CD4-positive, alpha-beta T cell treated with Interleukin-6 at 100 ng/mL for 8 hours (primary cell): ENCODE measurements around the gene VWF.
"Not testable (repeated sequence)": the region's sequence is repeated elsewhere in the genome, so short reads cannot be mapped to it uniquely, and the experiment has no call there.

Source experiments
- DNase-seq: peaks from one replicate; pipeline ENCODE4 v3.0.0-alpha.2; 2020; ENCODE audit warnings: mixed read lengths, low spot score

Gene VWF

DNA sequence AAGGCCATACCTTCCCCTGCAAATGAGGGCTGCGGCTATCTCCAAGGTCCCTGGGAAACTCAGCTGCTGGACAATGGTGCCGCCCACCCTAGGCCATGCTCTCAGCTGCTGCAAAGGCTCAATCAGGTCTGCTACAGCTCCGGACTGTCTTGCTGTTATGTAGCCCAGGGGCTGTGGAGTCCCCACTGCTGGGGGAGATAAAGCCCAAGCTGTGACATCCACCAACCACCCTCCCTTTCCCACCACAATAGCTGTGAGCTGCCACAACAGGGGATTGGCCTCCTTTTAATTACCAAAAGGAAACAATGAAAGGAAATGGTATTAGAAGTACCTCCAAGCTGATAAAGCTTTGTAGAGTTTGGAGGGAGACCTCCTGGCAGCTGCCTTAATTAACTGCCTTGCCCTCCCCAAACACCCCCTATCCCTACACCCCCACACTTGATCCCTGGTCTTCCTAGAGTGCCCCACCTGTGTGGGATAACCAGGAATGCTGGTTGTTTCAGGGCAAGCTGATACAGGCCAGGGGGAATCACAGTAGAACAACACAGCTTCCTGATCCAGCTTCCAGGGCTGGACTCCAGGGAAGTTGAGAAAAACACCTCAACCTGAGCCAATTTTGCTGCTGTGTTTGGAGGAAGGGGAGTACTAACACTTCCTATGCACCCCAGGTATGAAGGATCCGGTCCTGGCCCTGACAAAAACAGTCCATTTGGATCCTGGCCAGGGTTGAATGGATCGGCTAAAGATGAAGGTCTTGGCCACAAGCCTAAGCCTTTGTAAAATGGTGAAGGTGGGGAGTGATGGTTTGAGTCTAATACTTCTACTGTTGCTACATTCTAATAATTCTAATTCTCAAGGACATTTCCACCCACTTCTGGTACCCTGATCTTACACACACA is at the start of gene VWF:
VWF (minus strand) TSS at position 260 of the 899 bp plus-strand sequence. CDS start 1,474 bp downstream, outside the sequence.
- no peak for DNase-seq

DNA sequence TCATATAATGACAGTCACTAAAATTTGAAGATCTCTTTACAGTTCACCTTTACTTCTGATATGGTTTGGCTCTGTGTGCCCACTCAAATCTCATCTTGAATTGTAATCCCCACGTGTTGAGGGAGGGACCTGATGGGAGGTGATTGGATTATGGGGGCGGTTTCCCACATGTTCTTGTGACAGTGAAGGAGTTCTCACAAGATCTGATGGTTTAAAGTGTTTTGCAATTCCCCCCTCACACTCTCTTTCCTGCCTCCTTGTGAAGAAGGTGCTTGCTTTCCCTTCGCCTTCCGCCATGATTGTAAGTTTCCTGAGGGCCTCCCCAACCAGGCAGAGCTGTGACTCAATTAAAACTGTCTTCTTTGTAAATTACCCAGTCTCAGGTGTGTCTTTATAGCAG is 48.4 kb upstream of the VWF start:
- DNase-seq: no peak

DNA sequence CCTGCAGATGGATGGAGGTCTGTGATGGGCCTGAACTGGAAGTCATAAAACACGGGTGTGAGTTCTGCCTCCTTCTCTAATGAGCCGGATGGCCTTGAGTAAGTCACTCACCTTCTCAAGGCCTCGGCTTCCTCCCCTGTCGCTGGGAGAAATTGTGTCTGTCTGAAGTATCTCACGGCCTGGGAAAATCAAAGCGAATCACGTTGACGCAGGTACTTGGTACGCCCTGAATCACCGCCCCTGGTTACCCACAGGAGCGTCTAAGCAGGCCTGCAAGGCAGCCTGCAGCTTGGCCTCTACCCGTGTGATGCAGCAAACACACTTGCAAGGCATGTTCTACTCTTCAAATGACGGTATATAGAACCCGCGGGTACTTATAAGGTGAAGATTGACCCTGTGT is 47.6 kb upstream of the VWF start:
- DNase-seq: no peak

DNA sequence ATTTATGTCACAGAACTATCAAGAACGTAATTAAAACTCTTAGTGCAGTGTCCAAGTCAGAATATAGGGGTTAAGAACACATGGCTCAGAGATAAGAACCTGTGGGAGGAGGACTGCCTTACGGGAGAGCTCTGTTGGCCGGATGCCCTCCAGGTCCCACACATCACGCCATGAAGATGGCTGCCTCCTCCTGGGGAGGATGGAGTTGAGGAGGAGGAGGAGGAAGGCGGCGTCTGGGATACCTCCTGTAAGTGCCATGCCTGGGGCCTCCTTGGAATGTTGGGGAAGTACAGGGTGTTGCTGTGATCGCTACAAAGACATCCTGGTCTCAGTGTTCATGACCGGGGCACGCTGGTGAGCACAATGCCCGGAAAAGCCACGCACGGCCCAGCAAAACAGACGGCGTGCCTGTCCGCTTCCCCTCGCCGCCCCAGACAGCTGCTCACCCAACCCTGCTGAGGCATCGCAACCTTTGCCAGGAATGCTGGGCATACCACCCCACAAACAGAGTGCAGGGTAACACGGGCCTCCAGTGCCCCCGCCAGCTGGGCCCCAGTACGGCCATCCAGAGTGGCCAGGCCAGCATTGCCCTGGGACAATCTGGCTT is 47.0 kb upstream of the VWF start:
- no peak for DNase-seq

DNA sequence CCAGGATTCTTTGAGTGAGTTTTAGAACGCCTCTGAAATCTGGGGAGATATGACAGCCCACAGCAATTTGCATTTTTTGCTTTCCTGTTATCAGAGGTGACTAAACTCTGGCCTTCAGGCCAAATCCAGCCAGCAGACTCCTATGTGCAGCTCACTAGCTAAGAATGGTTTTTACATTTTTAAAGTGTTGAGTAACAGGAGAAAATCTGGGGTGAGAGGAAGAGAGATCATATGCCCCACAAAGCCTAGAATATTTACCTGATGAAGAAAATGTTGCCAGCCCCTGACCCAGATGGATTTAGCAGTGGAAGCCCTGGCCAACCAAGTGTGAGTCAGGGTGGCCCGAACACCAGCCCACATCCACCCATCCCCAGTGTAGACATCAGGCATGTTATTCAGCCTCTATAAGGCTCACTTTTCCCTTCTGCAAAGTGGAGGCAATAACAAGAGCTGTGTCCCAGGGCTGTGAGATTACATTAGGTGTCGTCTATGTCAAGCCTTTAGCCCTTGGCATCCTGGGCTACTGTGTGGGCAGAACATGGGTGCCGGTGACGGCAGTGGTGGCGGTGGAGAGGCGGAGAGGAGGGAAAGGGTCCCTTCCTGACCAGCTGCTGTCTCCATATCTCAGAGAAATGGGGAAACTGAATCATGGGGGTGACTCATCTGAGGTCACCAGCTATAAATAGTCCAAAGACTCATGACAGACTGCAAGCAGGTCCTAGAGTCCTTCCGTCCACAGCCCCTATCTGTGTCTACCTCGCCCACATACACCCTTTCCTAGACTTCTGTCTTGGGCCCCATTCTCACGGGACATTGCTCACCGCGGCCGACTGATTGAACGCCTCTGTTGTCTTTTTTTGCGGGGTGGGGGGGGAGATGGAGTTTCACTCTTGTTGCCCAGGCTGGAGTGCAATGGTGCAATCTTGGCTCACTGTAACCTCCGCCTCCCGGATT is 43.1 kb upstream of the VWF start:
- DNase-seq: peak; percentile 5

DNA sequence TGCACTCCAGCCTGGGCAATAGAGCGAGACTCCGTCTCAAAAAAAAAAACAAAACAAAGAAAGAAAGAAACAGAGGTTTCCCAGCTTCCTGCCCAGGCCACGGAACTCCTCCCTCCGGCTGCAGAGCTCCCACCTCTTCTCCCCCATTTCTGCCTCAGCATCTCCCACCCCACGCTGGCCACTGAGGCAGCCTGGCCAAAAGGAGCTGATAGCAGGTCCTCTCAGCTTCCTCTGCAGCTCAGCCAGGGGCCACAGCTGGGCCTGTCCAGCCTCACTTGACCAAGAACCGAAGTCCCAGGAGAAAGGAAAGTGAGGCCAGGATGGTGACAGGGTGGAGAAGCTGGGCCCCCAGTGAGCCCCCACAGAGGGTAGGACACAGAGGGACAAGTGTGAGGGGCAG is 42.3 kb upstream of the VWF start:
- DNase-seq: no peak

DNA sequence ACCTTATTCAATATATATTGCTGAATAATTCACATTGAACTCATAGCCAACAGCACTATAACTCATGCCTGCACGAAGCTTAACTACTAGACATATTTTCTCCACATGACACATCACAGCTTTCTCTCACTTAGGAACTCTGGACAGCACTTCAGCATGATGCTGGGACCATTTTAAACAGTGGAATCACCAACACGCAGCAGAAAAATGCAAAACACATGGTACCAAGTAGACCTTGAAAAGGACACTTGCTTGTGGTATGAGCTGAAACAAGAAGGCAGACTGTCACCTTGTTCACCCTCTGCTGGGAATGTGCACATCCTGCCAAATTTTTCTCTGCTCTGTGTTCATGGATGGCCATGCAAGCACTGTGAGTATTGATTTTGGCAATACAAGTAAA is 40.9 kb upstream of the VWF start:
- DNase-seq: no peak

DNA sequence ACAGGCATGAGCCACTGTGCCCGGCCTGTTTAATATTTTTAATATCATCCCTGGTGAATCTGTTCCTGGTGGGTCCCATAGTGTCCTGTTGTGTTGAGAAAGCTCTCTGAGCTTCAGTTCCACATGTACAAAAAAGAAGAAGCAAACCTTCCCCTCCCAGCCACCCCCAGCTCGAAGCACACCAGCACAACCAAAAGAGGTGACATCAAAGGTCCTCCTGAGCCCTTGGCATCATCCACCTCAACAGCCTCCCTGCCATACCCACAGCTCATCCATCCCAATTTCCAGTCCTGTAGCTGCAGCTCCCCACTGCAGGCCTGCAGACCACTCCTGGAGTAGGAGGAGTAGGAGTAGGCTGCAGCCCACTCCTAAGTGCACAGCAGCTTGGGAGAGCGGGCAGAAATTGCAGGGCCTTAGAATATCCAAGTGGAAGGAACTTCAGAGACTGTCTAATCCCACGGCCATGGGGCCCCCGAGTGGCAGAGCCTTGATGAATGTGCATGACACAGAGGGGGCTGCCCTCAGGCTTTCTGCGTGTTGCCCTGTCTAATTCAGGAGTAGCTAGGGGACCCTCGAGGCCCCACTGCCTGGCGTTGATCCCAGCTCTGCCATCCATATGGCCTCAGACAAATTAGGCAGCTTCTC is 39.1 kb upstream of the VWF start:
- DNase-seq: no peak

DNA sequence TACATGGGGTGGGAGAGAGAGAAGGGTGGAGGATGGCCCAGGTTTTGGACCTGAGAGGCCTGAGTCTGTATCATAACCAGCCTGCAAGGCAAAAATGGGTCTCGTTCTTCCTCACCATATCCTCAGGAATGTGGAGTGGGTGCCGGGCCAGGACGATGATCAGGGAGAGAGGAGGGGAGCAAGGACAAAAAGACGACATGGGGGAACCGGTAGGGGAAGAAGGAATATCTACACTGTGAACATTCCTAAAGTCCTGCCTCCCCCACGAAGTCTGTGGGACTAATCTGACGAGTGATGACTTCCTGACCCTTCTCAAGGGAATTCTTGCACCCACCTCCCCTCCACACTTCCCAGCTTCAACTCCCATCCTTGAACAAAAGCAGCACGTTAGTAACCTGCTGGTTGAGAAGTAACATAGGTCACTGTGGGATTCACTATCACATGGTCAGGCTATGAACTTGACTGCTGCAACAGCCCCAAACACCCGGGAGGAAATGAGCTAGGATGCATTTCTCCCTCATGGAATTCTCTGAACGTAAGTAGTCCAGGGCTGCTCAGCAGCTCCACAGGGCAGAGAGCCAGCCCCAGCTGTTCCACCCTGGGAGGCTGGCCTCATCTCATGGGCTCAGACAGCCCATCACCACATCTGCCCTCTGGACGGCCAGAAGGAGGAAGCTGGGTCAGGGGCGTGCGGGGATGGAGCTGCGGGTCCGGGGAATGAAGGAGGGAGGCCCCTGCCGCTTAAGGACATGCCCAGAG is 36.8 kb upstream of the VWF start:
- no peak for DNase-seq

DNA sequence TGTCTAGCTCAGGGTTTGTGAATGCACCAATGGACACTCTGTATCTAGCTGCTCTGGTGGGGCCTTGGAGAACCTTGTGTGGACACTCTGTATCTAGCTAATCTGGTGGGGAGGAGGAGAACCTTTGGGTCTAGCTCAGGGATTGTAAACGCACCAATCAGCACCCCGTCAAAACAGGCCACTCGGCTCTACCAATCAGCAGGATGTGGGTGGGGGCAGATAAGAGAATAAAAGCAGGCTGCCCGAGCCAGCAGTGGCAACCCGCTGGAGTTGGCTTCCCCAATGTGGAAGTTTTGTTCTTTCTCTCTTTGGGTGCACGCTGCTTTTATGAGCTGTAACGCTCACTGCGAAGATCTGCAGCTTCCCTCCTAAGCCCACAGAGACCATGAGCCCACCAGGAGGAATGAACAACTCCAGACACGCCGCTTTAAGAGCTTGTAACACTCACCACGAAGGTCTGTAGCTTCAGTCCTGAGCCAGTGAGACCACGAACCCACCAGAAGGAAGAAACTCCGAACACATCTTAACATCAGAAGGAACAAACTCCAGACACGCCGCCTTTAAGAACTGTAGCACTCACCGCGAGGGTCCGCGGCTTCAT is 35.7 kb upstream of the VWF start:
- DNase-seq: not testable (repeated sequence)

DNA sequence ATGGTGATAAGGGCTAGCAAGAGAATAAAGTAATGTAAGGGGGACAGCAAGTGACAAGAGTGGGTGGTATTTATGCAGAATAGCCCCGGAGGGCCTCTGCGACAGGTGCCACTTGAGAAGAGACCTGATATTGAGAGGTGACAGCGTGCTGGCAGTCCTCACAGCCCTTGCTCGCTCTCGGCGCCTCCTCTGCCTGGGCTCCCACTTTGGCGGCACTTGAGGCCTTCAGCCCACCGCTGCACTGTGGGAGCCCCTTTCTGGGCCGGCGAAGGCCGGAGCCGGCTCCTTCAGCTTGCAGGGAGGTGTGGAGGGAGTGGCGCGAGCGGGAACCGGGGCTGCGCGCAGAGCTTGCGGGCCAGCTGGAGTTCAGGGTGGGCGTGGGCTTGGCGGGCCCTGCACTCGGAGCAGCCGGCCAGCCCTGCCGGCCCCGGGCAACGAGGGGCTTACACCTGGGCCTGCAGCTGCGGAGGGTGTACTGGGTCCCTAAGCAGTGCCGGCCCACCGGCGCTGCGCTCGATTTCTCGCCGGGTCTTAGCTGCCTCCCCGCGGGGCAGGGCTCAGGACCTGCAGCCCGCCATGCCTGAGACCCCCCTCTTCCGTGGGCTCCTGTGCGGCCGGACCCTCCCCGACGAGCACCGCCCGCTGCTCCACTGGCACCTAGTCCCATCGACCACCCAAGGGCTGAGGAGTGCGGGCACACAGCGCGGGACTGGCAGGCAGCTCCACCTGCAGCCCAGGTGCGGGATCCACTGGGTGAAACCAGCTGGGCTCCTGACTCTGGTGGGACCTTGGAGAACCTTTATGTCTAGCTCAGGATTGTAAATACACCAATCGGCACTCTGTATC is 34.9 kb upstream of the VWF start:
- not testable (repeated sequence) for DNase-seq

DNA sequence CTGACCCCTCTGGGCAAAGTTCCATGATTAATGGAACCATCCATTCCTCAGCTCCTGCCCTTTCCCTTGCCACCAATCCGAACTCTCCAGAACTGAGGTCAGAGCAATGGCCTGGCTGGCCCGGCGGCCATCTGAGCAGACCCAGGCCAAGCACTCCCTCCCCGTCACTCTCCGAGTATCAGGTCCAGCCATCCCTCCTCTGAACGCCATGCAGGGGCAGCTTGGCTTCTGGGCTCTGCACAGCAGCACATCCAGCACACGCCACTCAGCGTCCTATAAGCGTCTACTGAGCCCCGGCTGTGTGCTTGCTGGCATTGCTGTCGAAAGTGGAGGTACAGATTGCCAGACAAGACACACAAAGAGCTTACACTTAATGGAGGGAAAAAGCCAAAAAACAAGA is 34.3 kb upstream of the VWF start:
- no peak for DNase-seq

DNA sequence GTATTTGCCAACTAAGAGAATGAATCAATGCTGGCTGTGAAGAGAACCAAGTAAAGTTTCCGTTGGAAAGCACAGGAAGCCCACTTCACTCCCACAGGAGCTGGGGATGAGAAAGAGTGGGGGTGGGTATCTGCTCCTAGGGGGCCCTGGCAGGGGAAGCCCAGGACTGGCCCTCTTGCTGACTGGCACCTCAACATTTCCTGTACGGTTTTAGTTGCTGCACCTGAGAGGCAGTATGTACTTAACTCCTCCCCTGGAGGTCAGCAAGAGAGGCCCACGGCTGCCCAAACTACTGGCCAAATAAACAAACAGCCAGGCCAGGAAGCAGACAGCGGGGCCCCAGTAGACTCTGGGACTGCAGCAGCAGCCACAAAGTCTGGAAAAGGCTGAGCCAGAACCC is 33.8 kb upstream of the VWF start:
- DNase-seq: no peak

DNA sequence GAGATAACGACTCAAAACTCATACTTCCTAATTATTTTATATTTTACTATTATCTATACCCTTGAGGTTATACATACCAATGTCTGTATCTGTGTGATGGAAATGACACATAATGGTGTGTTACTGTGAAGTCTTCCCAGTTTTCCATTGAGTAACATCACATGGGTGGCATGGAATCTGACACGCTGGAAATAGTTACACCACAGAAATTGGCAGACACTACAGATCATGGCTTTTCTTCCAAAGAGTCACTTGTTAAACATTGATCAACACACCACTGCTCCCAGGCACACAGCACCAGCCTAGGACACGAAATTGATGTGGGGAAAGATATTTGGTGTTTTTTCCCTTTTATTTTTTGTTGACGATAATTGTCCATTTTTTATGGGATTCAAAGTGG is 33.0 kb upstream of the VWF start:
- DNase-seq: no peak

DNA sequence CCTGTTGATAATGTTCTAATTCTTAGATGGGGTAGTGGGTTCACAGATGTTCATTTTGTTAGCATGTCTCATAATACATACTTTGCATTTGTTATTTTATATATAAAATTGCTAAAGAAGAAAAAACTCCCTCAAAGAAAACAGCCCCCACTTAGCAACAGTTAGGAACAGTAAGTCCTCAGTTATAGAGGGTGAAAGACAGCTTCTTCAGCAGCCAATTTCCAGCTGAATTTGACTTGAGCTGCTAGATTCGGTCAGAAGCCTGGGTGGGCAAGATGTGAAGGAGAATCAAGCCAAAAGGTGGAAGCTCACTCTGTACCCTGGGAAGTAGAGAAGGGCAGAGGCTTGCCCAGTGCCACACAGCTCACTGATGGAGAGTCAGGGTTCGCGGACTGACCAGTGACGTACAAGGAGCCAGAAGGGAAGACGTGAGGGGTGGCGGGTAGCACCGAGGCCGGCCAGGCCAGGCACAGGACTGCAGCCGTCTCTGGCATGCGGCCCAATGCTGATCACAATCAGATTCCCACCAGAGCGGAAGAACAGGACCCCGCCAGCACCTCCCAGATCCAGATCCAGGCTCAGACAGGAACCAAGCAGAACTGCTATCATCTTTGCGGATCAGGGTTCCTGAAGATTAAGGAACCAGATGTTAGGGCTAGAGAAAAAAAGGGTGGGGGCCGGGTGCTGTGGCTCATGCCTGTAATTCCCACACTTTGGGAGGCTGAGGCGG is 30.4 kb upstream of the VWF start:
- DNase-seq: no peak

DNA sequence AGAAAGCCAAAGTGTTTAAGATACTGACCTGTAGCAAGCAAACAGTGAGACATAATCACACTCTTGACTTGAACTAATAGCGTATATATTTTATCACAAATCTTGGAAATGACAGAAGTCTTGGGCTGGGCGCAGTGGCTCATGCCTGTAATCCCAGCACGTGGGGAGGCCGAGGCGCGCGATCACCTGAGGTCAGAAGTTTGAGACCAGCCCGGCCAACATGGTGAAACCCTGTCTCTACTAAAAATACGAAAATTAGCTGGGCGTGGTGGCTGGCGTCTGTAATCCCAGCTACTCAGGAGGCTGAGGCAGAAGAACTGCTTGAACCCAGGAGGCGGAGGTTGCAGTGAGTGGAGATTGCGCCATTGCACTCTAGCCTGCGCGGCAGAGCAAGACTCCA is 24.3 kb upstream of the VWF start:
- not testable (repeated sequence) for DNase-seq

DNA sequence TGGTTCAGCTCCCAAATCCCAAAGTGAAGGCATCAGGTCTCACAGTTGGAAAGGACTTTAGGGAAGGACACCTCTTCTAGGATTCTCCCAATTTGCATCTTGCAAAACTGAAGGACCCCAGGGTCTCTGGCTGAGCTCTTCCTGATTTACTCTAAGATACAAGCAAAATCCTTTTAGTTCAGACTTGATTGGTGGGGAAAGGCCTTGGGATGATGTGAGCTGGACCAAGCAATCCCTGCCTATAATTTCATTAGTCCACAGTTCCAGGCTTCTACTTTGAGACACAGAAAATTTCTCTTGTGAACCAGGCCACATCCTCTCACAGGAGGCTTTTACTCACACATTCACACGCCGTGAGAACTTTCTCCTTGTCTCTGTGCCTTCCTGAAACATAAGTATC is 23.6 kb upstream of the VWF start:
- DNase-seq: no peak

DNA sequence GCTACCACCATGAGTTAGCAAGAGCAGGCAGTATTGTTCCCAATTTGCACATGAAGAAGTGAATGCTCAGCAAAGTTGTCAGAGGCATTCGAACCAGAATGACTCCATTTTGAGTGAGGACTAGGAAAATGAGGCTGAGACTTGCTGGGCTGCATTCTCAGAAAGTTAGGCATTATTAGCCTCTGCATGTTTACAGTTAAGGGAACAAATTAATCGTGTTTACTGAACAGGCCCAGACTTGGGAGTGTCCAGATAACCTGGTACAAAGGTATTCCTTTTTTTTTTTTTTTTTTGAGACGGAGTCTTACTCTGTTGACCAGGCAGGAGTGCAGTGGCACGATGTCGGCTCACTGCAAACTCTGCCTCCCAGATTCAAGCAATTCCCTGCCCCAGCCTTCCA is 22.5 kb upstream of the VWF start:
- no peak for DNase-seq

DNA sequence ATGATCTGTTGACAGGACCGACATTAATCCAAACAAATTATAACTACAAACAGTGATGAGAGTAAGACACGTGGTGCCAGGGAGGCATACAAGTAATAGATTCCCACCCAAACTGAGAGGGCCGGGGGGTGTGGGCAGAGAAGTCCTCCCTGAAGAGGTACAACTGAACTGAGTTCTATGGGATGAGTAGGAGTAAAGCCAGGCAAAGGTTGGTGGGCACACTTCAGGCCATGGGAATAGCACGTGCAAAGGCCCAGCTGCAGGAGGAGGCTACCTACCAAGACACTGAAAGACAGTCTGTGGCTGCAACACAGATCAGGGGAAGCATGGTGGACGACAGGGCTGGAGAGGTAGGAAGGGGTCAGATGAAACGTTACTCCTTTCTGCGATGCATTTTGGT is 22.0 kb upstream of the VWF start:
- DNase-seq: no peak
